NK-92 (cell line): ENCODE measurements around the gene ARHGAP19.
"Not testable (repeated sequence)": the region's sequence is repeated elsewhere in the genome, so short reads cannot be mapped to it uniquely, and the experiment has no call there.

Experiments
- DNase-seq: peaks from one replicate; lab custom pipeline; 2025; ENCODE audit not compliant: unreplicated experiment; lab: John Stamatoyannopoulos, UW

Gene ARHGAP19

GRCh38 chr10:97321804-97322190 is 29.4 kb upstream of the ARHGAP19 start:
- DNase-seq: no peak

GRCh38 chr10:97321032-97321803 is 28.8 kb upstream of the ARHGAP19 start:
- no peak for DNase-seq

- DNase-seq: no peak
Observed at GRCh38 chr10:97320480-97321031, 28.1 kb upstream of the ARHGAP19 start.

GRCh38 chr10:97319671-97320479 is 27.4 kb upstream of the ARHGAP19 start:
- DNase-seq: no peak

GRCh38 chr10:97318772-97319651 is 26.6 kb upstream of the ARHGAP19 start, which contains the start of gene FRAT1:
Gene FRAT1, plus strand, starts transcription at chr10:97319271. Its CDS starts 183 bp downstream, at chr10:97319454.
- DNase-seq: no peak

- DNase-seq: no peak
Observed at GRCh38 chr10:97314671-97315070, 22.2 kb upstream of the ARHGAP19 start.

GRCh38 chr10:97312897-97313296 is 20.5 kb upstream of the ARHGAP19 start:
- no peak for DNase-seq

GRCh38 chr10:97311111-97311626 is 18.7 kb upstream of the ARHGAP19 start:
- DNase-seq: no peak

- DNase-seq: no peak
Observed at GRCh38 chr10:97307866-97308780, 15.7 kb upstream of the ARHGAP19 start.

- DNase-seq: no peak
Observed at GRCh38 chr10:97307441-97307840, 15.0 kb upstream of the ARHGAP19 start.

- no peak for DNase-seq
Observed at GRCh38 chr10:97302088-97302791, 9.8 kb upstream of the ARHGAP19 start.

GRCh38 chr10:97300980-97301379 is 8.5 kb upstream of the ARHGAP19 start:
- no peak for DNase-seq

GRCh38 chr10:97298223-97298571 is 5.8 kb upstream of the ARHGAP19 start:
- DNase-seq: no peak

GRCh38 chr10:97297556-97298222 is 5.3 kb upstream of the ARHGAP19 start:
- no peak for DNase-seq

GRCh38 chr10:97292862-97293198 is 393 bp upstream of the ARHGAP19 start:
- DNase-seq: no peak

- DNase-seq: no peak
Observed at GRCh38 chr10:97291357-97292096, 910 bp downstream of the ARHGAP19 start.

- not testable (repeated sequence) for DNase-seq
Observed at GRCh38 chr10:97290576-97291356, 1.7 kb downstream of the ARHGAP19 start.
